Stomach (tissue), 4 donors: ENCODE measurements around the gene MTCH2.

ENCODE experiments used
- CTCF ChIP-seq, 7 experiments: fragments of 450-650 bp in 4 of 7; fragments of 200-600 bp in 3 of 7; sonication (generic) in 3 of 7; IDR thresholded peaks; one replicate each; pipeline ENCODE4 v1.5.1; 2016 to 2019; ENCODE audit warnings: antibody characterized with exemption in 7 of 7, control low read depth in 2 of 7, mild to moderate bottlenecking in 1 of 7
- EP300 ChIP-seq: sonication (generic); formaldehyde crosslinking; IDR thresholded peaks from one replicate; pipeline ENCODE4 v1.6.1; 2017; ENCODE audit warnings: antibody characterized with exemption
- POLR2A ChIP-seq, 4 donors: fragments of 450-650 bp; IDR thresholded peaks; one replicate each; pipeline ENCODE4 v1.6.1; 2016; ENCODE audit warnings: antibody characterized with exemption in 4 of 4, control low read depth in 2 of 4, mild to moderate bottlenecking in 1 of 4, moderate library complexity in 1 of 4
- POLR2AphosphoS5 ChIP-seq, 3 donors: sonication (generic); formaldehyde crosslinking; IDR thresholded peaks; one replicate each; pipeline ENCODE4 v1.6.1; 2016; ENCODE audit warnings: antibody characterized with exemption in 3 of 3

- TF ChIP-seq CTCF (IDR thresholded peaks at IDR 0.05): no peak
- TF ChIP-seq POLR2A (IDR thresholded peaks at IDR 0.05): no peak
- TF ChIP-seq POLR2AphosphoS5 (IDR thresholded peaks at IDR 0.05): no peak
- no peak for TF ChIP-seq EP300
Measured at GRCh38 chr11:47689480-47689879, 47.1 kb upstream of the MTCH2 start.
